PC-3 (cell line): ENCODE results near the gene GET3.

ENCODE experiments used
- EZH2 ChIP-seq: fragments of 300-600 bp; sonication (generic); IDR thresholded peaks from one replicate; pipeline ENCODE4 v1.6.1; 2017; ENCODE audit warnings: antibody characterized with exemption, mild to moderate bottlenecking, low read length; ENCODE audit not compliant: unreplicated experiment
- TF ChIP-seq, protein P1 (sequence below): fragments of 300-600 bp; sonication (generic); conservative IDR thresholded peaks from 2 replicates; pipeline ENCODE4 v1.5.1; 2017; ENCODE audit warnings: antibody characterized with exemption, low read depth, mild to moderate bottlenecking, low read length

GRCh38 chr19:12783849-12784393 lies 46.6 kb downstream of the GET3 start:
- TF ChIP-seq, protein P1, sequence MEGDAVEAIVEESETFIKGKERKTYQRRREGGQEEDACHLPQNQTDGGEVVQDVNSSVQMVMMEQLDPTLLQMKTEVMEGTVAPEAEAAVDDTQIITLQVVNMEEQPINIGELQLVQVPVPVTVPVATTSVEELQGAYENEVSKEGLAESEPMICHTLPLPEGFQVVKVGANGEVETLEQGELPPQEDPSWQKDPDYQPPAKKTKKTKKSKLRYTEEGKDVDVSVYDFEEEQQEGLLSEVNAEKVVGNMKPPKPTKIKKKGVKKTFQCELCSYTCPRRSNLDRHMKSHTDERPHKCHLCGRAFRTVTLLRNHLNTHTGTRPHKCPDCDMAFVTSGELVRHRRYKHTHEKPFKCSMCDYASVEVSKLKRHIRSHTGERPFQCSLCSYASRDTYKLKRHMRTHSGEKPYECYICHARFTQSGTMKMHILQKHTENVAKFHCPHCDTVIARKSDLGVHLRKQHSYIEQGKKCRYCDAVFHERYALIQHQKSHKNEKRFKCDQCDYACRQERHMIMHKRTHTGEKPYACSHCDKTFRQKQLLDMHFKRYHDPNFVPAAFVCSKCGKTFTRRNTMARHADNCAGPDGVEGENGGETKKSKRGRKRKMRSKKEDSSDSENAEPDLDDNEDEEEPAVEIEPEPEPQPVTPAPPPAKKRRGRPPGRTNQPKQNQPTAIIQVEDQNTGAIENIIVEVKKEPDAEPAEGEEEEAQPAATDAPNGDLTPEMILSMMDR, result no peak
- TF ChIP-seq EZH2, result no peak
